HEK293 (cell line): ENCODE measurements around the gene NRN1L.

Experiments
- KLF16 ChIP-seq: fragments of 450-650 bp; formaldehyde crosslinking; IDR thresholded peaks from 2 replicates; pipeline ENCODE4 v1.5.1; 2017; ENCODE audit warnings: missing biosample characterization, missing genetic modification characterization
- KLF8 ChIP-seq: fragments of 450-650 bp; formaldehyde crosslinking; IDR thresholded peaks from 2 replicates; pipeline ENCODE4 v1.5.1; 2016; ENCODE audit warnings: missing biosample characterization, missing genetic modification characterization
- PRDM10 ChIP-seq: fragments of 450-650 bp; formaldehyde crosslinking; IDR thresholded peaks from 2 replicates; pipeline ENCODE4 v1.5.1; 2016; ENCODE audit warnings: missing biosample characterization, missing genetic modification characterization
- REPIN1 ChIP-seq: fragments of 450-650 bp; formaldehyde crosslinking; IDR thresholded peaks from 2 replicates; pipeline ENCODE4 v1.5.1; 2017; ENCODE audit warnings: missing biosample characterization, missing genetic modification characterization, low read depth
- SP2 ChIP-seq: fragments of 450-650 bp; formaldehyde crosslinking; IDR thresholded peaks from 2 replicates; pipeline ENCODE4 v1.5.1; 2016; ENCODE audit warnings: missing biosample characterization, missing genetic modification characterization
- ZBTB11 ChIP-seq: fragments of 450-650 bp; formaldehyde crosslinking; conservative IDR thresholded peaks from 2 replicates; pipeline ENCODE4 v1.5.1; 2016; ENCODE audit warnings: low read depth, missing biosample characterization, missing genetic modification characterization
- ZBTB26 ChIP-seq: fragments of 450-650 bp; formaldehyde crosslinking; optimal IDR thresholded peaks from 2 replicates; pipeline ENCODE3; 2016; ENCODE audit warnings: missing biosample characterization, mild to moderate bottlenecking, missing genetic modification characterization
- ZBTB44 ChIP-seq: fragments of 450-650 bp; IDR thresholded peaks from 2 replicates; pipeline ENCODE4 v1.5.1; 2018; ENCODE audit warnings: missing biosample characterization, mild to moderate bottlenecking, missing genetic modification characterization
- ZNF155 ChIP-seq: fragments of 450-650 bp; formaldehyde crosslinking; IDR thresholded peaks from 2 replicates; pipeline ENCODE4 v1.5.1; 2016; ENCODE audit warnings: missing biosample characterization, missing genetic modification characterization
- ZNF23 ChIP-seq: fragments of 450-650 bp; formaldehyde crosslinking; IDR thresholded peaks from 2 replicates; pipeline ENCODE4 v1.5.1; 2016; ENCODE audit warnings: missing biosample characterization, missing genetic modification characterization, borderline replicate concordance
- ZNF239 ChIP-seq: fragments of 450-650 bp; formaldehyde crosslinking; IDR thresholded peaks from 2 replicates; pipeline ENCODE4 v1.5.1; 2016; ENCODE audit warnings: missing biosample characterization, missing genetic modification characterization
- ZNF266 ChIP-seq: fragments of 450-650 bp; formaldehyde crosslinking; IDR thresholded peaks from 2 replicates; pipeline ENCODE4 v1.5.1; 2016; ENCODE audit warnings: missing biosample characterization, missing genetic modification characterization, low read depth
- ZNF280D ChIP-seq: fragments of 450-650 bp; formaldehyde crosslinking; IDR thresholded peaks from 2 replicates; pipeline ENCODE4 v1.5.1; 2016; ENCODE audit warnings: missing biosample characterization, missing genetic modification characterization
- ZNF302 ChIP-seq: fragments of 450-650 bp; formaldehyde crosslinking; IDR thresholded peaks from 2 replicates; pipeline ENCODE4 v1.5.1; 2016; ENCODE audit warnings: missing biosample characterization, missing genetic modification characterization, low read depth
- ZNF521 ChIP-seq: fragments of 450-650 bp; formaldehyde crosslinking; IDR thresholded peaks from 2 replicates; pipeline ENCODE4 v1.5.1; 2017; ENCODE audit warnings: missing biosample characterization, mild to moderate bottlenecking, missing genetic modification characterization
- ZNF549 ChIP-seq: fragments of 450-650 bp; IDR thresholded peaks from 2 replicates; pipeline ENCODE4 v1.5.1; 2018; ENCODE audit warnings: missing biosample characterization, missing genetic modification characterization, mild to moderate bottlenecking, inconsistent platforms, moderate library complexity
- ZNF639 ChIP-seq: fragments of 450-650 bp; formaldehyde crosslinking; IDR thresholded peaks from 2 replicates; pipeline ENCODE4 v1.5.1; 2016; ENCODE audit warnings: missing biosample characterization, missing genetic modification characterization
- ZNF677 ChIP-seq: fragments of 450-650 bp; IDR thresholded peaks from 2 replicates; pipeline ENCODE4 v1.5.0; 2018; ENCODE audit warnings: missing biosample characterization, mild to moderate bottlenecking, missing genetic modification characterization, moderate library complexity
- ZNF704 ChIP-seq: fragments of 450-650 bp; formaldehyde crosslinking; IDR thresholded peaks from 2 replicates; pipeline ENCODE4 v1.5.1; 2016; ENCODE audit warnings: missing biosample characterization, missing genetic modification characterization
- ZSCAN16 ChIP-seq: fragments of 450-650 bp; formaldehyde crosslinking; IDR thresholded peaks from 2 replicates; pipeline ENCODE4 v1.5.1; 2016; ENCODE audit warnings: missing biosample characterization, missing genetic modification characterization

NRN1L gene

GRCh38 chr16:67892899-67893742 lies 8.4 kb downstream of the NRN1L start, which contains the start of gene PSKH1 (continued):
- TF ChIP-seq ZNF677 (tag by site-specific recombination) (peak; percentile 51; the same call in 1 of the 2 replicates), ZNF239 (tag by site-specific recombination) (no peak), ZNF549 (tag by site-specific recombination) (no peak), ZNF302 (tag by site-specific recombination) (no peak), ZBTB44 (tag by site-specific recombination) (0 out of 2 replicates have a peak, but pooled peaks have one; percentile 32), ZNF521 (tag by site-specific recombination) (no peak), ZSCAN16 (no peak), ZNF23 (tag by site-specific recombination) (no peak), REPIN1 (tag by site-specific recombination) (no peak), ZNF280D (no peak), ZNF639 (tag by site-specific recombination) (no peak), KLF8 (tag by site-specific recombination) (peak; percentile 73; the same call in 1 of the 2 replicates), KLF16 (tag by site-specific recombination) (no peak), ZNF155 (tag by site-specific recombination) (no peak), ZNF266 (tag by site-specific recombination) (no peak), PRDM10 (tag by site-specific recombination) (peak; percentile 70), ZNF704 (no peak), ZBTB11 (tag by site-specific recombination) (0 out of 2 replicates have a peak, but pooled peaks have one; percentile 19), ZBTB26 (tag by site-specific recombination) (peak; percentile 30), SP2 (peak; percentile 95)
